Suprapubic skin (tissue), 4 donors: ENCODE results near the gene C1orf94.

ENCODE experiments used
- CTCF ChIP-seq, 2 donors: fragments of 200-600 bp in 1 of 2; fragments of 450-650 bp in 1 of 2; sonication (generic) in 1 of 2; IDR thresholded peaks; one replicate each; pipeline ENCODE4 v1.5.1; 2016 to 2019; ENCODE audit warnings: antibody characterized with exemption in 2 of 2, mild to moderate bottlenecking in 1 of 2, moderate library complexity in 1 of 2
- EP300 ChIP-seq: sonication (generic); formaldehyde crosslinking; IDR thresholded peaks from one replicate; pipeline ENCODE4 v1.6.1; 2017; ENCODE audit warnings: antibody characterized with exemption
- POLR2A ChIP-seq, 2 donors: fragments of 450-650 bp; IDR thresholded peaks; one replicate each; pipeline ENCODE4 v1.6.1; 2017; ENCODE audit warnings: antibody characterized with exemption in 2 of 2, mild to moderate bottlenecking in 2 of 2, moderate library complexity in 2 of 2
- POLR2AphosphoS5 ChIP-seq, 3 donors: sonication (generic); formaldehyde crosslinking; IDR thresholded peaks; one replicate each; pipeline ENCODE4 v1.6.1; 2017; ENCODE audit warnings: antibody characterized with exemption in 3 of 3

DNA sequence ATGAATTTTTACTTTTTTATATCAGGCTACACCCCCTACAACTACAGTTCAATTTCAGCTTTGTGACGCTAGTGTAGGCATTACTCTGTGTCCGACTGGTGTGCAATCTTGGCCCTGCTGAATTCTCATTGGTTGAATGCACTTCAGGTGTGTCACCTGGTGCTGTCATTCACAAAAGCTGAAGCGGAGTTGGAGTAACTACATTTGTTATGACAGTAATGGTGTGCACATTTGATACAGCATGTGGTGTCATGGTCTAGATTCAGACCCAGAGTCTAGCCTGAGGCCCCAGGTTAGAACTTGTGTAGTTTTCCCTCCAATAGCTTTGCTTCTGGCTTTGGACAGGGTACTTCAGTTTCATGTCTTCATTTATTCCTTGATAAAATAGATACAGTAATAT, 88.7 kb downstream of the C1orf94 start:
- no peak for TF ChIP-seq EP300
- TF ChIP-seq POLR2A (IDR thresholded peaks at IDR 0.05): no peak
- no peak for TF ChIP-seq CTCF (IDR thresholded peaks at IDR 0.05)
- no peak for TF ChIP-seq POLR2AphosphoS5 (IDR thresholded peaks at IDR 0.05)
